ENCODE measurements around the gene DNTT.

DNTT gene

DNA sequence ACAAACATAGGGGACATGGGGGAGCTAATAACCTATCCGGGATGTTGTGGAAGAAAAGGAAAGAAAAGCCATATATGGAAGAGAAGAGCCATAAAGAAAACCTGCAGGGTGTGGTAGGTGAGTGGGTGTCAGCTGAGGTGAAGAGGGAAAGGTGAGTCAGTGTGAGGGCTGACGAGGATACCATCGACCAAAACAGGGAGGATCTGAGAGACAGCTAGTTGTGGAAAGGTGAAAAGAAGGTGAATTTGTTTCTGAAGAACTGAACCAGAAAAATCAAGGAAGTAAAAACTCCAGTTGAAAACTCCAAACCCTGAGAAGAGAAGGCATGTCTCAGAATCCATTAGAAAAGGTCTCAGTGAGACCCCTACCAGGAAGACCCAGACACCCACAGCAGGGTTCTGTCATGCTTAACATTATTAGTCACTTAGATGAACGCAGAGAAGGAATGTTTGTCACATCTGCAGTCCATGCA lies 37.0 kb upstream of the DNTT start:
- in situ Hi-C loops (cut with MboI; ENCODE audit: low sequenced_read_pairs, unreplicated experiment): no loop called here
- no peak for DNase-seq (ENCODE audit: low spot score)
- TF ChIP-seq, protein P1, sequence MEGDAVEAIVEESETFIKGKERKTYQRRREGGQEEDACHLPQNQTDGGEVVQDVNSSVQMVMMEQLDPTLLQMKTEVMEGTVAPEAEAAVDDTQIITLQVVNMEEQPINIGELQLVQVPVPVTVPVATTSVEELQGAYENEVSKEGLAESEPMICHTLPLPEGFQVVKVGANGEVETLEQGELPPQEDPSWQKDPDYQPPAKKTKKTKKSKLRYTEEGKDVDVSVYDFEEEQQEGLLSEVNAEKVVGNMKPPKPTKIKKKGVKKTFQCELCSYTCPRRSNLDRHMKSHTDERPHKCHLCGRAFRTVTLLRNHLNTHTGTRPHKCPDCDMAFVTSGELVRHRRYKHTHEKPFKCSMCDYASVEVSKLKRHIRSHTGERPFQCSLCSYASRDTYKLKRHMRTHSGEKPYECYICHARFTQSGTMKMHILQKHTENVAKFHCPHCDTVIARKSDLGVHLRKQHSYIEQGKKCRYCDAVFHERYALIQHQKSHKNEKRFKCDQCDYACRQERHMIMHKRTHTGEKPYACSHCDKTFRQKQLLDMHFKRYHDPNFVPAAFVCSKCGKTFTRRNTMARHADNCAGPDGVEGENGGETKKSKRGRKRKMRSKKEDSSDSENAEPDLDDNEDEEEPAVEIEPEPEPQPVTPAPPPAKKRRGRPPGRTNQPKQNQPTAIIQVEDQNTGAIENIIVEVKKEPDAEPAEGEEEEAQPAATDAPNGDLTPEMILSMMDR (IDR thresholded peaks at IDR 0.05; ENCODE audit: borderline replicate concordance, control extremely low read depth, extremely low read depth, insufficient read depth, missing control alignments): no peak

DNA sequence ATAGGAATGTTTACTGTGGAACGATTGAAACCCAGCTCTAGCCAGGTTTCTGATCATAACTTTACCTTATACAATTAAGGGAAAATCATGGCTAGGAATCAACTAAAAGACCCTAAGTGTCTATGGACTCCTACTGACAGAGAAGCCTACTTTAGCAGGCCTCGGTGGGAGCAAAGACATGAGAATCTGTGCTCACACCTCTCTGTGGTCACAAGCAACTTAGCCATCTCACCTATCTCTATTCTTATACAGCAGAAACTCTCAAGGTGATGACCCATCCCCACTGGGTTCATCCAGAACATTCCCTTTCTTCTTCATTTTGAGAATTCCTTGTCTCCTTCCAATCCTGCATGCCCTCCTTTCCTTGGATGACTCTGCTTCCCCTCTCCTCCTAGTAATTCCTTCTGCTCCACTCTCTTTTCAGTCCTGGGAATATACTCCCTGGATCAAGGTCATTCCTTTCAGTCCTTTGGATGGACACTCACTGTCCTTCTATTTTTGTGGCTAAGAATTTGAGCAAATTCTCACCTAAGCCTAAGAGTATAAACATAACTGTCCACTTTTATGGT lies 35.8 kb upstream of the DNTT start:
- in situ Hi-C loops (cut with MboI; ENCODE audit: low sequenced_read_pairs, unreplicated experiment): no loop called here
- TF ChIP-seq, protein P1 (IDR thresholded peaks at IDR 0.05; ENCODE audit: borderline replicate concordance, control extremely low read depth, extremely low read depth, insufficient read depth, missing control alignments): no peak
- no peak for DNase-seq (ENCODE audit: low spot score)

DNA sequence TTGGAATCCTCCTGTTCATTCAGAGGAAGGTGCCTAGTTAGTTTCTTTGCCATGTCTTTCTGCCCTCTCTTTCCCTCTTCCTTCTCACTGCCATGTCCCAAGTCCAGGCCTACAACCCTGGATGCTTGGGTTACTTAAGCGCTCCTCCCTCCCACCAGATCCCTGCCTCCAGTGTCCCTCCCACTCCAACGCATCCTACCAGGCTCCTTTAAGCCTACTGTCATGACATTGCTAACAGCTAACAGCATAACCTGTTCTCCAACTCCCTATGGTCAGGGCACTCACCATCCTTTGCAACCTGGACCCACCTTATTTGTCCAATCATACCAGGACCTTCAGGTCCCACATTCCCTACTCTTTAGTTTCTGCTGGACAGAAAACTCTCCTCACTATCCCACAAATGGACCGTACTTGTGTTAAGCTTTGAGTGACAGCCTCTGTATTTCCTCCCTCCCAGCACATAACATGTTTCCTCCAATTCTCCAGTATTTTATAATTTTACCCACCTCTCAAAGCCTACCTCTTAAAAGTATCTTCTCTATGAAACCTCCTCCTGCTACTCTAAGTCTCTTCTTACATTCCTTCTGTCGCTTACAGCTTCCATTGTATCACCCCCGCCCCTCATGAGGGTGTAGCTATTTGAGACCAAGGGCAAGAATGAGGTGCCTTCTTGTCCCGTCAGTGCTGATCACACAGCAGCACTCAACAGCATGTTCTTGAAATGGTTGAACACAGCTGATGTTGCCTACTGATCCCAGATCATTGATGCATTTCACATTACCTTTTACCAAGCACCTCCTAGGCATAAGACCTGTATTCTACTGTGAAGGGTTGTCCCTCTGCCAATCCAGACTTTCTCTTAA lies 34.6 kb upstream of the DNTT start:
- in situ Hi-C loops (cut with MboI; ENCODE audit: low sequenced_read_pairs, unreplicated experiment): no loop called here
- no peak for DNase-seq (ENCODE audit: low spot score)
- TF ChIP-seq, protein P1 (IDR thresholded peaks at IDR 0.05; ENCODE audit: borderline replicate concordance, control extremely low read depth, extremely low read depth, insufficient read depth, missing control alignments): no peak

DNA sequence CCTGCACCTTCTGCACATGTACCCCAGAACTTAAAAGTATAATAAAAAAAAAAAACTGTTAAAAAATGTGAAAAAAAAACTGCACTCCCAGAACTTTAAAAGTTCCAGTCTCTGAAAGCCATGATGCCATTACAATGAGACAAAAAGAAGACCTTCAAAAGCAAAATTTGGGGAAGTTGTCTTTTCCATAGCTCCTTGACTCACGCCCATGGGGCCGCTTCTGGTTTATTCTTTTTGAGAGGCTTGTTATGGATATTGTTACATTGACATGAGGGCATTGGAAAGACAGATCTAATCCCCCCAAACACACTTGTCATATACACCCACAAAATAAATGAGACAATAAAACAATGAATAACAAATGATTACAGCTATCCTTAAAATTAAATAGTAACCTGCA lies 33.7 kb upstream of the DNTT start:
- in situ Hi-C loops (cut with MboI; ENCODE audit: low sequenced_read_pairs, unreplicated experiment): no loop called here
- TF ChIP-seq, protein P1 (IDR thresholded peaks at IDR 0.05; ENCODE audit: borderline replicate concordance, control extremely low read depth, extremely low read depth, insufficient read depth, missing control alignments): no peak
- DNase-seq (ENCODE audit: low spot score): no peak

DNA sequence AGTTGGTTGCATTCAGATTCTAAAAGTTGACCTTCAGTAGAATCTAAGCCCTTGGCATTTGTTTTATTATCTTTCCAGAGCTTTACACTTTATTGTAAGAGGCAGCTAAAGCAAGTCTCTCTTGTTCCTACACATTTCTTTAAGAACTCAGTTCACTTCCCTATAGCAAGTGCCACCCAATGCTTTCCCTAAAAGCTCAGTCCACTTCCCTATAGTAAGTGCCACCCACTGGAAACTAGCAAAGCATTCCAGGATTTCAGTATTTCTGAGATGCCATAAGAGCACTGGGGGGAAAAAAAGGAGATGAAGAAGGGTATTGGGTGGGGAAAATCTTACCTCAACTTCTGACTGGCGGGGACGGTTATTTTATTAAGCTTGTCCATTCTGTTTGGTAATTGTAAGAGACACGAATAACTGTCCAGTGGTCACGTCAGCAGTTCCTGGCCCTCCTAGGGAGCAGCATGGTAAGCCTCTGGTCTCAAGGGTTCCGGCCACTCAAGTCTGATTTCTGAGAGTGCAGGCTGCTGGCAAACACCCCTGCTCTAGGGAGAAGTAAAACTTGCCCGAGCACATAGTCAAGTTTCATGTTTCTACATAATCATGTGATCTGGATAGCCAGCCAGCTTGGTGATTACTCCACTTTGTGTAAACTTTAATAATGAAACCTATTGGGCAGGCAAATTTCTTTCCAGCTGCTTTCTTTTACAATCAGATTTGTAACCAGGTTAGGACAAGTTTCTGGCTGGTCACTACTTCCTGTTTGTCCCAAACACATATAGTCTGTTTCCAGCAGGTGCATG lies 33.0 kb upstream of the DNTT start, which contains the start of gene BLNK:
Gene BLNK, minus strand, starts transcription at position 554 of the 800 bp plus-strand sequence. Its CDS starts 171 bp downstream, at position 383.
- TF ChIP-seq, protein P1 (IDR thresholded peaks at IDR 0.05; ENCODE audit: borderline replicate concordance, control extremely low read depth, extremely low read depth, insufficient read depth, missing control alignments): no peak
- in situ Hi-C loops (cut with MboI; ENCODE audit: low sequenced_read_pairs, unreplicated experiment): no loop called here
- DNase-seq (ENCODE audit: low spot score): peak; percentile 53

All from GM13976 (cell line).